GM21367 (cell line): ENCODE results near the gene RNF217.

Source experiments
- ATAC-seq: cut with Tn5 transposase; IDR thresholded peaks from one replicate; pipeline ENCODE4 v1.9.1; 2021; ENCODE audit not compliant: unreplicated experiment

Gene RNF217

DNA sequence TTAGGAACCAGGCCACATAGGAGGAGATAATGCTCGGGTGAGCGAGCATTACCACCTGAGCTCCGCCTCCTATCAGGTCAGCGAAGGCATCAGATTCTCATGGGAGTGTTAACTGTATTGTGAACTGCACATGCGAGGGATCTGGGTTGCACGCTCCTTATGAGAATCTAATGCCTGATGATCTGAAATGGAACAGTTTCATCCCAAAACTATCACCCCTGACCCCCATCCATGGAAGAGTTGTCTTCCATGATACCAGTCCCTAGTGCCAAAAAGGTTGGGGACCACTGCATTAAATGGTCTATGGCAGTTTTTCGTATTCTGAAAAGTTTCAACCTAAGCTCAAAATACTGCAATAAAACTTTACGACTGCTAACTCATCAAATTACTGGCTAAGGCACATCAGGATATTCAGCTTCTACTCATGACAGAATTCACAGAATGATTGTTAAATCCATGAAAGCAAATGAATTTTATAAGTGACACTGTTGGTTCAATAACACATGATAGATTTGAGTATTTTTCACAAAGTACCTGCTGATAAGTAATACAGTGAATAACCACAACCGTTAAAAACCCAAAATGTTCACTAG, 25.9 kb downstream of the RNF217 start:
- ATAC-seq, result no peak

DNA sequence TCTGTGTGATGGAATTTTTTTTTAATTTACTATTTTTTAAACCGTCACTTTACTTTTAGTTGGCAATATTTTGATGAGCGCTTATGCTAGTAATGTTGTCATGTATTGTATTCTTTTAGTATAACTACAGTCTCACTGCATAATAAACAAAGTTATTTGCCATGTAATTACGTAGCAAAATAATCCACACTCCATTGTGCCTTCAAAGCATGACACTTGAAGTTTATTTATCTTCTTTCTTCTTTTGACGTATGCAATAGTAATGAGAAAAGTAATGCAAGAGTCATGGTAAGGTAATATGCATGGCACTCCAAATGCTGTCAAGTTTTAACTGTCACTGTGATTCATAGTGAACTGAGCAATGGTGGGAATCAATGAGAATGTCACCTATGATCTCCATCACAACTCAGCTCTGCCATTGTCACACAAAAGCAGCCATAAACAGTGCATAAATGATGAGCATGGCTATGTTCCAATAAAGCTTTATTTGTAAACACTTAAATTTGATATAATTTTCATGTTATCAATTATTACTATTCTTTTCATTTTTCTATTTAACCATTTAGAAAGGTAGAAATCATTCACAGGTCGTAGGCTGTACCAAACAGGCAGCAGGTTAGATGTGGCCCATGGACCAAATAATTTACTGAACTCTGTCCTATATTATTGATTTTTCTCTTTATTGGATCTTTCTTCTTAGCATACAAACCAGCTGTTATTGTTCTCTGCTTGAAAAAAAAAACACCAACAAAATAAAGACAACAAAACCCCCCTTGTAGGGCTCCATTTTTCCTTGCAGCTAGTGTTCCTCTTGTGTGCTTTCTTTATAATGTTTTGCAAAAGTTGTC, 27.1 kb downstream of the RNF217 start:
- ATAC-seq, result no peak

DNA sequence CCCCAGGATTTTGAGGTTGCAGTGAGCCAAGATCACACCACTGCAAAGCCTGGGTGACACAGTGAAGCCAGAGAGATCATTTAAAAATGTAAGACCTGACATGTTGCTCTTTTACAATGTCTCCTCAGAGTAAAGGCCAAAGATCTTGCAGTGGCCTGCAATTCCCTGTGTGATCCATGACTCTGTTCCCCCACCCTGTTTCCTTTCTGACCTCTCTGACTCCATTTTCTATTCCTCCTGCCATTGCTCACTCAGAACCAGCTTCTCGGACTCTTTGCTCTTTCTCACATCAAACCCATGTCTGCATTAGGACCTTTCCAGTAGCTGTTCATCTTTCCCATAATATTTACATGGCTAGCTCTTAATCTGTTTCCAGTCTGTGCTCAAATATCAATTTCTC, 28.8 kb downstream of the RNF217 start:
- no peak for ATAC-seq

DNA sequence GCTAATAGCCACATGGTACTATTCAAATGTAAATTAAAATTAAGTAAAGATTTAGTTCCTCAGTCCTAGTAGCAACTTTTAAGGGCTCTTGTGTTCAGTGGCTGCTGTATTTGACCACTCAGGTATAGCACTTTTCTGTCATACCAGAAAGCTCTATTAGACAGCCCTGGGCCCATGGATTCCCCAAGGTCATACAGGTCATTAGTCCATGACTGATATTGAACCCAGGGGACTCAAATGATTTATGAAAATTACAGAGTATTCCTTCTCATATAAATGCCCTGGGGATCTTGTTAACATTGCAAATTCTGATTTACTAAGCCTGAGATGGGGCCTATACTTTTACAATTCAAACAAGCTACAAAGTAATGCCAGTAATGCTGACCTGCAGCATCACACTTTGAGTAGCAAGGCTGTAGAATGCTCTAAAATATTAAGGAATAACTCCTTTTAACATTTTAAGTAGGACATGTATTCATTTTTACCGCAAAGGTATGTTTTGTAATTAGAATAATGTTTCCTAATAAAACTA, 29.6 kb downstream of the RNF217 start:
- ATAC-seq, result no peak

DNA sequence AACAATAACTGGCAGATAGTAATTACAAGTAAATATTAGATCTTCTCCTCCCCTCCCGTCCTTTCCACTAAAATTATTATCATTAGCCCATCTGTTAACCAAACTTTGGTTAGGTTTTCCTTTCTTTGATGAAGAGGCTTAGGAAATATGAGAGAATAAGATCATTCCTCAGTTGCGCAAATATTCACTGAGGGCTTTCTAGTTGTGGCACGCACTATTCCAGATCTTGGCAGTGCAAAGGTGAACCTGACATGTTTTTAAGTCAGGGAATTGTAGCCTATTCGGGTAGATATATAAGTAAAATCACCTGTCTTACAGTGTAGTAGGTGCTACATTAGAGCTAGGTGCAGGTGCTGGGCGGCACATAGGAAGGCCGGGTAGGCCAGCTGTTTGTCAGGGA, 31.1 kb downstream of the RNF217 start:
- ATAC-seq, result no peak

DNA sequence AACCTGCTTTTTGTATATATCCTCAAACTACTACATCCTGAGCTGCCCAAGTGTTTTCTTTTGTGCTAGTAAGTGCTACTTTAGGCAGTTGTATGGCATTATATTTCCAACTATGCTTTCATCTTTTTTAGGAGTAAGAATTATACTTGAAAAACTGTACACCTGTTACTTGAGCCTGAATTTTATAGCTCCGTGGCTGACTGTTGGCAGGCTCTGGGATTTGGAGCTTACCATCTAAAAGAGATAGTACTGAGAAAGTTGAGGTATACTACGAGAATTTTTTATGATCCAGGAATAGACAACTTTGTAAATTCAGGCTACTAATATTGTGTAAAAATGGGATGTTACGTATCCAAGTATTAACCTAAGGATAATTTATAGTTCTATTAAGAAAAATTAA, 32.4 kb downstream of the RNF217 start:
- no peak for ATAC-seq

DNA sequence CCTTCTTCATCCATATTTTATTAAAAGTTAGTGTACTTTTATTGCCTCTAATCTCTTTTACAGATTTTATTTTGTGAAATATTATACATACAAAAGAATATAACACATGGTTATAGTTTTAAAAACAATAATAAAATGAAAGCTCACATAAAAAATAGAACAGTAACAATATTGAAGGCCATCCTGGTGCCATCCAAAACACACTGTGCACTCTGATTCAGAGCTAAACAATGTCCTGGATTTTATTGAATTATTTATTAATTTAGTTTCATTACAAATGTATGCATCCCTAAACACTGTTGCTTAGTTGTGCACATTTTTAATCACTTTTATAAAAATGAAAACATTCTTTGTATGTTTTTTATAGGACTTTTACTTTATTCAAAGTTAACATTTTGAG, 32.9 kb downstream of the RNF217 start:
- no peak for ATAC-seq

DNA sequence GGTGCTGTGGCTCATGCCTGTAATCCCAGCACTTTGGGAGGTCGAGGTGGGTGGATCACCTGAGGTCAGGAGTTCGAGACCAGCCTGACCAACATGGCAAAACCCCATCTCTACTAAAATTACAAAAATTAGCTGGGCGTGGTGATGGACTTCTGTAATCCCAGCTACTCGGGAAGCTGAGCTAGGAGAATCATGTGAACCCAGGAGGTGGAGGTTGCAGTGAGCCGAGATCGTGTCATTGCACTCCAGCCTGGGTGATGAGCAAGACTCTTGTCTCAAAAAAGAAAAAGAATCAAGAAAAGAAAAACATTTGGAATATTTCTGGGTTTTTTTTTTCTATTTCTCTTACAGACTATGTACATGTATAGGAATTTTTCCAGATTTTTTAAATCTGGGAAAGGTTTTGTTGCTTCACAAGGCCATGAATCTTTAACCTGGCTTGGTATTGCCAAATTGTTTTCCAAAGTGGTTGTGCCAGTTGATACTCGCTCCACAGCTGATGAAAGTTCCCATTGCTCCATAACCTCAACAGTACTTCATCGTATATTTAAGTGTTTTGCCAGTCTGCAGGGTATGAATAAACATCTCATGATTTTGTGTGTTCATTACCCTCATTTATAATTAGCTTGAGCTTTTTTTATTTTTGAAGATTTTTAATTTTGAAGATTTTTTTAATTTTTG, 33.5 kb downstream of the RNF217 start:
- no peak for ATAC-seq

DNA sequence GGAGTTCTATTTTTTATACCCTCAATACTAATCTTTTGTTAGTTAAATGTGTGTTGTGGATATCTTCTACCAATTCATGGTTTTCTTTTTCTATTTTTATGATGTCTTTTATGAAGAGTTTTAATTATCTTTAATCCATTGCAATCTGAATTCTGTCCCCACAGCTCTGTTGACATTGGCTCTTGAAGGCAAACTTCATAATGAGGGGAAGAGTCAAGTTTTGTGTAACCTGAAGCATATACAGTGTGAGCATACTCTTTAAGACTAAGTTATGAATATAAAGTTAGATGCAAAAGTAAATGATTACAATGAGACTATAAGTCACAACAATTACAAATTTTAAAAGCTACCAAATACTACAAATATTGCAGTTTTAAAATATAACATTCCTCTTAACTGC, 34.2 kb downstream of the RNF217 start:
- ATAC-seq, result no peak

DNA sequence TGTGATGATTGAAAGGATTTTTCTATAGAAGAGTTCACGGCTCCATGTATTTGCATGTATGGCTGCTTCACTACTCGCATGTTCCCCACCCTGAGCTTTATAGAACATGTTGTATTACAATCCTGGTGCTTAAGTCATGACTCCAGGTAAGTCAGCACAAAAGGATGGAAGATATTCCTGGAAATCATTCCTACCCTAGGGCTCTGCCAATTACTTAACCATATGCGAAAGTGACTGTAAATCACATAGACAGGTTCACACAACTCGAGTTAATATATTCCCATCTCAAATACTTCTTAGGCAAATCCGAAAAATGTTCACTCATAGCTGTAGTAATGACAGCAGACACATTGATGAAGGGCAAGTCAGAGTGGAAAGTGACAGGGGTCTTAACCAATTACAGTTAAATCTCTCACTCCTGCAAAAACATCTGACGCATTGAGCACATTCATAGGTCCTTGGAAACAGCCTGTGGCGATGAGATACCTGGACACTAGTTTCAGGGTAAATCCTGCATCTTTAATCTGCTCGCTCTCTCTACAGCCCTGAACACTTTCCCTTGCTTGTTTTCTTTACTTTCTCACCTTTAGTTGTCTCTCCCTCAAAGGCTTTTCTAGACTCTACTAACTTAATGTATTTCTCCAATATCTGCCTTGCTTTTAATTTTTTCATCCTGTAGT, 35.1 kb downstream of the RNF217 start:
- no peak for ATAC-seq

DNA sequence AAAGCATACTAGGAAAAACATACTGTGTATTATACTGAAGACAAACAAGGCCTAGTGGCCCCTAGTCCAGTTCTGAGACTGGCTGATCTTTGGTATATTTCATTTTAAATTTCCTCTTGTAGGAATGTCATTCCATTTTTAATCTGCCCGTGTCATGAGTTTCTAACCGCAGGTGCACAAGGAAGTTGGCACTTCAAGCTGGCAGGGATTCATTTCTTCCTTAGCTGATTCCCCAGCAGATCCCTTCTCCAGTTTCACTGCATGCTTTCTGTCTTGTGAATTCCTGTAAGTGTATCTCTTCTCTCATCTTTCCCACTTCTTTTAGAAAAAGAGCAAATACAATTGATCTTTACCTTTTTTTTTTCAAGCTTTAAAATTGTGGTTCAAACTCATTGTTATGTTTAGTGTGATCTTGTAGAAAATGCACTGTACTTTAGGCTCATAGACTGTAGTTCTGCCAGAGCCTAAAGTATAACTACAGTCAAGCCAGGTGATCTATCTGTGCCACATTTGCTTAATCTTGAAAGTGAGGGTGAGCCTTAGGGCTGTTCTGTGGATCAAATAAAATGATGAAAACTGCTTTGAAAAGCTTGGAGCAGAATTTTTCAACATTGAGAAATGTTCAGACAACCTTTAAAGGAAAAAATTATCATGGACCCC, 37.0 kb downstream of the RNF217 start:
- no peak for ATAC-seq

DNA sequence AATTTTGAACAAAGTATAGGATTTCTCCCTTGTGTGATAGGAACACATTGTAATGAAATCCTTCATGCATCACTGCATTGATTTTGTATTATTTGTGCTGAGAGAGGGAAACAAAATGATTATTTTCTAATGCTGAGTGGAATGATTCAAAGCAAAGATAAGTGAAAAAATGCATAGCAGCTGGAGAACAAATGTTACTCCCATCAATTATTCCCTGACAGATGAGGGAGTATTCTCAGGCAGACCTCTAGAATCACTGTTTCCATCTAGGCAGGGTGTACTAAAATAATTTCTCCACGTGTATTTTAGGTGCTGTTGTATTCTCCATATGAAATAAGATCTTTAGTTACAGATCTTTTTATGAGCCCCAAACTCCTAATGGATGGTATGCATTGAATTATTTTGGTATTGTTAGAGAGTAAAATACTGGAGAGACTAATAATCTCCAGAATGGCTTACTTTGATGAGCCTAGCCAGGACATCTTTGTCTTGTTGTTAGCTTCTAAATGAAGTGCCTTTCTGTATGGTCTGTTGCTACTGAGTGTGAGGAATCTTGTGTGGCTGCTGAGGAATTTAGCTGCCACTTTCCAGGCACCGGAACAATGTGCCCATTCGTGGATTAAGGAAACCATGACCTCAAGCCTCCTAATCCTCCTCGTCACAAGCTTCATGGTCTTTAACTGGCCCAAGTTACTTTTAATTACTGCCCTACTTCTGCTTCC, 39.6 kb downstream of the RNF217 start:
- no peak for ATAC-seq

DNA sequence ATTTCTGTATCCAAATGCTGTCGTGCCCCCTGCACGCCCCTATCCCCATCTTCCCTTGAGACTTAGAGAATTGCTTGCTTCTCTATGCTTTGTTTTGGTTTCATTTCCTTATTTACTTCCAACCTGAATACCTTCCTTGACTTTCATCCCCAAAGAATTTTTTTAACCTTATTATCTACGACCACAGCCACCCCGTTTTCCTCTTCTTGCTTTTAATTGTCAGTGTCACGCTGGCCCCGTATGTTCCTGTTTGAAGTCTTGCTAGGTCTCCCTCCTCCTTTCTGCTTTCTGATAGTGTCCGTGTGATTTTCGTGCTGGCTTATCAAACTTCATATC, 40.1 kb downstream of the RNF217 start:
- no peak for ATAC-seq

DNA sequence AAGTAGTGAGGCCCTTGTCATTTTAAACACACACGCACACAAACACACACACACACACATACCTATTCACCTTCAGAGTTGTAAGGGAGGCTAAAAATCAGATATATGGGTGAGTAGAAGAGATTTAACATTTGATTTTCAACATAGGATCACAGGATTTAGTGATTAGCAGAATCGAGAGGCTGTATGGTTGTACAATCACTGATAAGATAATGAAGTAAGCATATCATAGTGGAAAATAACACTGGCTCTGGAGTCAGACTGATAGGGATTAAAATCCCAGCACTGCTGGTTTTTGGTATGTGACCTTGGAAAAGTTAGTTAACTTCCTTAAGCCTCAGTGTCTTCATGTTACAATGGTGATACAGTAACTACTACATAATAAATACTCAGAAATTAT, 40.8 kb downstream of the RNF217 start:
- ATAC-seq, result no peak

DNA sequence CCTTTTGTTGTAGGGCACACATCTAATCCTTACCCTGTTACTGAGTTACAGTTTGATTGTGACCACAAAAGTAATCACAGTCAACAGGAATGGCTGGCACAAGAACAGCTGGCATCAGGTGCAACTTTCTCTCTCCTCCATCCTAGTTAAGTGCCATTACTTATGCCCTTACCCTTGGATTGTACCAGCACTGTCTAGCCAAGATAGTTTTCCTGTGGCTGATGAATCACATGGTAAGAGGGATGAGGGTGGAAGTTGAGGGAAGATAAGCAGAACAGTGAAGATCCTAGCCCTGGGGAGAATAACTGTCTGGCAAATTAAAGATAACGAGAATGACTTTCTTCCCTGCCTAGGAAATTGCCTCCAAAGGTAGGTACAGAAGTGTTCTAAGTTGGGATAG, 42.0 kb downstream of the RNF217 start:
- ATAC-seq, result no peak

DNA sequence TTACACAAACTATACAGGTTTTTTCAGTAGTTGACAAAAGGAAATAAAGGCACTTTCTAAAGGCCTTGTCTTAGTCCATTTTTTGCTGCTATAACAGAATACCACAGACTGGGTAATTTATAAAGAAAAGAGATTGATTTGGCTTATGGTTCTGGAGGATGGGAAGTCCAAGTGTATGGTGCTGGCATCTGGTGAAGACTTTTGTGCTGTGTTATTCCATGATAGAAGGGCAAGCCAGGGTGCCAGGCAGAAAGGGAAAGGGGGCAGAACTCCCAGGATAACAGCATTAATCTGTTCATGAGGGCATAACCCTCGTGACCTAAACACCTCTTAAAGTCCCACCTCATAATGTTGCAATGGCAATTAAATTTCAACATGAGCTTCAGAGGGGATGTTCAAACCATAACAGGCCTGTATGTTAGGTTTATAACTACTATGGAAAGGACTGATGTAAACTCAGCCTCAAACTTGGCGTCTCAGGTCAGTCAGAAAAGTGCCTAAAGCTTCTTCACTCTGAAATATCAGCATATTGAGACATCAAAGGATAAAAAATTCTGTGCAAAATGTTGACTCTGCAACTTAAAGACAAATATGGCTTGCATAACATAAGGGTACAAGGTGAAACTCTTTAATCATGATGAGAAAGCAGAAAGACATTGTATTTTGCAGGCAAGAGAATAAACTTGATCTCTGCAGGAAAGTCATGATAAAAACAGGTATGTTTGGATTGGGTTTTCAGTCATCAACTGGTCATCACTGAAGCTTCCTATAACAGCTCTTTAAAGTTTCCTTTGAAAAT, 42.8 kb downstream of the RNF217 start:
- no peak for ATAC-seq

DNA sequence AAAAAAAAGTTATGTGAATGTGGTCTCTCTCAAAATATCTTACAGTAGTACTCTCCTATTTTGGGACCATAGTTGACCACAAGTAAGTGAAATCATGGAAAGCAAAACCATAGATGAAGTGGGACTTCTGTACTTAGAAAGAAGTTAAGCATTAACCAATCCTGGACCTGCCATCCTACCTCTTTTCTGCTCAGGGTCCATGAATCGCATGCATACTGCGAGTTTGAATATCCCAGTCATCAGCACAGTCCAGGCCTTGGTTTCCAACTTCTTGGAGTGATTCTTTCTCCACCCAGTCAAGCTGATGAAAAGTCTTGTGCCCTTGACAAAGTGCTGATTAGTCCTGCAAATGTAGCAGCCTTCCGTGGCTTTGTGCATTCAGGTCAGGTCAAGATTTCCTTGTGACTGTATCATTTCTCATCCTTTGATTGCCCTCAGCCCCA, 46.0 kb downstream of the RNF217 start:
- no peak for ATAC-seq

DNA sequence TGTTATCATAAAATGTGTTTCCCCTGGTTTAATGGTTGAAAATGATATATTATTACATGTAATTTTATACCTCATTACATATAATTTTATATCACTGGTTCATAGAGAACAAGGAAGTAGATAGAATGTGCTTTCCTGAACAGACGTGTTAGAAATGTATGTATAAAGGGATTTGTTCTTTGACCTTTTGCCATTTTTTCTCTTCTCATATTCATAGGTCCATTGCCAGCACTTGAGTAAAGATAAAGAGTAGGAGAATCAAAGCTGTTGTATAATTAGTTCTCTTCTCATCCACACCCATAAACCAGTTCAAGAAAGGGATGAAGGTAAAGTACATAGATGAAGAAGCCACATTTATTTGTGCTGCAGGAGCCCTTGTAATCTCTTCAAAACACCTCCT, 46.7 kb downstream of the RNF217 start:
- ATAC-seq, result no peak

DNA sequence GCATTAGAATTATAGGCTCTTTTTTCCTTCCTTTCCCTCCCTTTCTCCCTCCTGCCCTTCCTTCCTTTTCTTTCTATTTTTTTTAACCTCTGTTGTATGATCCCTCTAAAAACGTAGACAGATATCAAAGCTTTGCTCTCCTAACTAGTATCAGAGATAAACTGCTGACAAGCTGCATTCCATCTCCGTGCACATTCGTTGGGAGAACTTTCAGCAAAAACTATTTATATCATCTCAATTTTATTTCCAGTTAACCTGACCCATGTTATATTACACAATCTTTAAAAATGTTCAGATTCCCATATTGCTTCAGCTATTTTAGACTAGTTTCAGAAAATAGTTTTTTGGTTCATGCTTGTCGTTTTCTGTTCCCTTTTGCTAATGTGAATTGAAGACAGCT, 47.3 kb downstream of the RNF217 start:
- no peak for ATAC-seq
